ENCODE results near the gene WDFY4.

The WDFY4 gene

DNA sequence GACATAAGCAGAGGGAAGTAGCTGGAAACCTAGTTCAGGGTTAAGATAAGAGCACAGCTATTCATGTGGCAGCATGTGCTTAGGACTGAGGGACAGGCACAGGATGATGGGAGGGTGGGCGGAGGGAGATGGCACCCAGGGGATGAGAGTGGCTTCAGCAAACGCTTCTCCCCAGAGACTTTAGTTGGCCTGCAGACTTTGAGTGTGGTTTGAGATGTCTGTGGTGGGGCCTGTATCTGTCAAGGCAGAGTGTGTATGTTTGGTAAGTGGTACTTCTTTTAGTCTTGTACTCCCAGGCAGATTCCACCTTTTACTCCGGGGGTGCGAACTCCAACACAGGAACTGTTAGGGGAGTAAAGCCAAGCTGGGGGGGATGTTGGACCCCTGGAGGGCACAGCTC is 88.9 kb downstream of the WDFY4 start:
- no peak for DNase-seq

GRCh38 chr10:48774416-48775205 is 89.9 kb downstream of the WDFY4 start:
- DNase-seq, result no peak

DNA sequence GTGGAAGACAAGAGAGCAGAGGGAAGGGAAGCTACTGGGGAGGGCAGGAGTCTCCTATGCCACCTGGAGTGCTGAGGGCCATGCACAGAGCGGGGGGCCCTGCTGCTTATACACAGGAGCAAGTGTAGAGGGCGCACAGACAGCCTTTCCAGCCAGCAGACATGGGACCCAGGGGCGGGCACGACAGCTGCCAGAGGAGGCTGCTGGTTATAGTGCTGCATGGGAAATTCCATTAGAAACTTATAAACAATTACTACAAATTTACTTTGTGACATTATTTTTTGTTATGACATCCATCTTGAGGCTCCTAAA is 90.5 kb downstream of the WDFY4 start:
- no peak for DNase-seq

GRCh38 chr10:48776005-48776522 is 91.4 kb downstream of the WDFY4 start:
- no peak for DNase-seq

DNA sequence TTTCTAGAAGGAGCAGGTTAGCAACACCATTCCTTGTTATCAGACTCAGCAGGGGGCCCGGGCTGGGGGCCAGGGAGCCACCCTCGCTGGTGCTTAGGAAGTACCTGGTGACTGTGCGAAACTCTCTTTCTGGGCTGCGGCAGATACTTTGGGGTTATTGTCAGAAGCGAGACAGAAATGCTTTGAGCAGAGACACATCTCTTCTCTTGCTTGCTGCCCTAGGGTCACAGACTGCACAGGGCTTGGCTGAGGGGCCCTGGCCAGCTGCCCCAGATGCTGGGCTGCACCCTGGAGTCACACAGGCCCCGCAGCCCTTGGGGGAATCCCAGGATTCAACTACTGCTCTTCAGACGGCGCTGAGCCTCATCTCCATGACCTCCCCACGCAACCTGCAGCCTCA is 91.9 kb downstream of the WDFY4 start:
- no peak for DNase-seq

GRCh38 chr10:48777110-48777509 is 92.4 kb downstream of the WDFY4 start:
- DNase-seq, result no peak

GRCh38 chr10:48778193-48778857 is 93.7 kb downstream of the WDFY4 start:
- no peak for DNase-seq

- no peak for DNase-seq
Observed at GRCh38 chr10:48779077-48779476, 94.4 kb downstream of the WDFY4 start.

GRCh38 chr10:48779546-48780152 is 95.0 kb downstream of the WDFY4 start:
- no peak for DNase-seq

- no peak for DNase-seq
Observed at GRCh38 chr10:48780341-48780740, 95.7 kb downstream of the WDFY4 start.

DNA sequence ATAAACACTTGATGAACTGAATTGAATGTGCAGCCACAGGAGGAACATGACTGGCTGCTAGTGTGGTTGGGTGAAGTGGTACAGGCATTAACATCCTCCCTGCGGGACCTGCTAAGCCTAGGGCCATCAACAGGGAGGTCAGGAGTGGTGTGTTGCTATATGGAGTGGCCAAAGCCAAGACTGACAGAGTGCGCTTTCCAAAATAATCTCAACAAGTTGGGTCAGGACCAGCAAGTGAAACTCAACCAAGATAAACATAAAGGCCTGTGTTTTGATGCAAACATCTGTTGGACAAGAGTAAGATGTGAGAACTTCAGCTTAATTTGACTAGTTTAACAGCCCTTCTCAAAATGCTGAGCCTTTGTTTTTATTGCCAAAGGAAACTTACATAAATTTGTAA is 97.7 kb downstream of the WDFY4 start:
- no peak for DNase-seq

- no peak for DNase-seq
Observed at GRCh38 chr10:48784031-48784430, 99.4 kb downstream of the WDFY4 start.

- no peak for DNase-seq
Observed at GRCh38 chr10:48785796-48786195, 101.1 kb downstream of the WDFY4 start.

DNA sequence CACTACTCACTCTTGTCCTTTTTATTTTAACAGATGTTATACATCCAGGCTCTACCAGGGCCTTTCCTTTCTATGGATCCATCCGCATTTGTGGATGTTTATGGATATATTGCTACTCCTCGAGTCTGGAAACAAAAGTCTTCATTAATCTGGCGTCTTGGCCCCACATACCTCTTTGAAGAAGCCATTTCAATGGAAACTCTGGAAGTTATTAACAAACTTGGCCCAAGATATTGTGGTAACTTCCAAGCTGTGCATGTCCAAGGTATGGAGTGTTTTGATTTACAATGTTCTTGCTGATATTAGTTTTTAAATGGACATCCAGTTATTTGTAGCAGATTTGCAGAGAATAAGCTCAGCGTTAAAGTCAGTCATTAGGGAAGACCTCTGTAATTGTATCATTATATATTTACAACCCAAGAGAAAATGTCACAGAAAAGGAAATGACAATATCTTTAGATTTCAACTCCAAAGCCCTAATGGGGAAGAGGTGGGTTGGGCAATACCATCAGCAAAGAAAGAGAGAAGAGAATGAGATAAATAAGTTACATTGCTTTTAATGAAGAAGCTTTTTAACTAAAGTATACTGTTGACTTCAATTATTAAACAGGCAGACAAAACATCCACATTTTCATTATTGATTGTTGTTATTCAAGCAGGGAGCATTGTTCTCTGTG is 102.1 kb downstream of the WDFY4 start:
- DNase-seq, result no peak

DNA sequence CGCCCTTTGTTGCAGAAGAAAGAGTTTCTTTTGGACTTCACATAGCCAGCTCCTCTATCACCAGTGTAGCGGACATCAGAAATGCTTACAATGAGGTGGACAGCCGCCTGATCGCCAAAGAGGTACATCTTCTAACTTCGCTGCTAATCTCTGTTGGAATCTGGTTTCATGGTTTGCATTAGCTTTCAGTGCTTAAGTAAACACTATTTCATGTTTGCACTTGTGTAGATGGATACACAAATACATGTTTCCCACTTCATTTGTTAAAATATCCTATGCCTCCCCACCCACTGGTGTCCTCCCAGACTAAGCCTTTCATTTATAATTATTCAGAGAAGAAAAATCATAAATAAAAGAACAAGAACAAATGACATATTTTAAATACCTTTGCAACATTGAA is 103.9 kb downstream of the WDFY4 start:
- DNase-seq, result no peak

DNA sequence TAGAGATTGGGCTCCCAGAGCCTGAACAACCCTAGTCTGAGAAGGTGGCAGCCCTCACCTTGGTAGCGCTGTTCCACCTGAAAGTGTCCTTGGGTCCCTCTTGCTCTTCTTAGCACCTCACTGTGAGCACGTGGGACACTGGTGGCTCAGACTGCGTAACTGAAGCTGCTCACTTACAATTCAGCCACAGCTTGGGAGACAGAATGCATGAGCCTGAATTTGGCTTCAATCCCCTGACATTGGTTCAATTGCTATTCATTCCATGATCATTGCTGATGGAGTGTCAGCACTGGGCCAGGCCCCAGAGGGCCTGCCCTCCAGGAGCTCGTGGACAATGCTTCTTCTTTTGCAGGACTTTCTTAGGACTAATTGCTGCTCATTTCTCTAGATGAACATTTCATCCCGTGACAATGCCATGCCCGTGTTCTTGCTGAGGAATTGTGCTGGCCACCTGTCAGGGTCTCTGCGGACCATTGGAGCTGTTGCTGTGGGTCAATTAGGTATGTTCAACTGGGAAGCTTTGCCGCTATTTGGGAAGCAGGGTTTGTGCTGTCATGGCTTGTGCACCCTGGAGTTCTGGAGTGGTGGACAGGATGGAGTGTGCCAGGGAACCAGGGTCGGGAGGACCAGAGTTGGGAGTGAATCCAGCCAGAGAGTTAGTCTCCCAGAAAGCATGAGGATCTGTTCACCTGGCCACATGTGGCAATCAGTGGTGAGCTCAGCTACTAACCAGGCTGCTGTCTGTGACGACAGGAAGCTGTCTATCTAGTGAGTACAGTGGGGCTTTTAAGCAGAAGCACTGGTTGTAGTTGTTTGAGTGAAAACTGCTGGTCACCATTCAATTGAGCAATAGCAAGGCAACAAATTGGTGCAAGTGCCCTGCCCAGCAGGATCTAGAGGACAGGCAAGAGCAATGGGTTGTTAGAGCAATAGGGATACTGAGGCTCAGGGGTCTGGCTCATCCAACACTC is 105.1 kb downstream of the WDFY4 start:
- no peak for DNase-seq

- no peak for DNase-seq
Observed at GRCh38 chr10:48790457-48791044, 105.9 kb downstream of the WDFY4 start.

- DNase-seq, result no peak
Observed at GRCh38 chr10:48791267-48791928, 106.7 kb downstream of the WDFY4 start.

GRCh38 chr10:48792121-48792520 is 107.4 kb downstream of the WDFY4 start:
- DNase-seq, result no peak

- DNase-seq, result peak; percentile 11
Observed at GRCh38 chr10:48792687-48793096, 108.0 kb downstream of the WDFY4 start.

DNA sequence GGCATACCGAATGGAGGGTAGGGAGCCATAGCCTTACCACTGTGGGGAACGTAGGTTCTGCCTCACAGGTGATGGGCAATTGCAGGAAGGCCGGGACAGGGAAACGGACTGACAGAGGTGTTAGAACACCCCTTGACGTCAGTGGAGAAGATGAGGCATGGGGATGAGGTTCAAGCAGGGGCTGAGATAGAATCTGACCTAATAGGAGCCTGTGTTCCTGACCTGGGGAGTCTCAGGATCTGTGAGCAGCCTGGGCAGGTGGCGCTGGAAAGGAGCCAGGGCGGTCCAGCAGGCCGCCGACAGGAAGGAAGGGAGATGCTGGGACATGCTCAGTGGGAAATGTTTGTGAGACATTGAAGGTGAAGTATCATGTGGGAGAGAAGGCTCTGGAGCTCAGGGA is 109.4 kb downstream of the WDFY4 start:
- no peak for DNase-seq

Data from NCI-H226 (cell line).